H9 (cell line): Measurements from ENCODE around the gene RPS17. TPM values are rescaled to one million over a fixed set of nuclear protein-coding genes. Genes with fewer than 3 reads are reported as not detected.

ENCODE experiments used
- DNase-seq: peaks from one replicate; pipeline ENCODE4 v3.0.0-alpha.2; 2017
- H2AFZ ChIP-seq: one replicate; pipeline ENCODE4 v1.6.1; 2013; ENCODE audit warnings: mild to moderate bottlenecking, low read length, control low read depth, moderate library complexity
- H2AK5ac ChIP-seq: 2 replicates; pipeline ENCODE4 v1.6.1; 2013; ENCODE audit warnings: low read length, control low read depth, mixed read lengths; ENCODE audit not compliant: insufficient read length
- H2BK120ac ChIP-seq: one replicate; pipeline ENCODE4 v1.6.1; 2013; ENCODE audit warnings: low read depth, mild to moderate bottlenecking, low read length, control low read depth, inconsistent platforms; ENCODE audit not compliant: poor library complexity, severe bottlenecking
- H2BK12ac ChIP-seq: 2 replicates; pipeline ENCODE4 v1.6.1; 2013; ENCODE audit warnings: low read length, control low read depth, mixed read lengths, low read depth; ENCODE audit not compliant: insufficient read length
- H2BK15ac ChIP-seq: 2 replicates; pipeline ENCODE4 v1.6.1; 2013; ENCODE audit warnings: low read depth, low read length, control low read depth
- H2BK20ac ChIP-seq: one replicate; pipeline ENCODE4 v1.6.1; 2013; ENCODE audit warnings: low read depth, mild to moderate bottlenecking, low read length, control low read depth, inconsistent platforms; ENCODE audit not compliant: poor library complexity, severe bottlenecking
- H2BK5ac ChIP-seq: 2 replicates; pipeline ENCODE4 v1.6.1; 2013; ENCODE audit warnings: low read length, control low read depth, mixed read lengths; ENCODE audit not compliant: insufficient read length
- H3K14ac ChIP-seq: 2 replicates; pipeline ENCODE4 v1.6.1; 2013; ENCODE audit warnings: low read length, control low read depth; ENCODE audit not compliant: insufficient read depth
- H3K18ac ChIP-seq: 2 replicates; pipeline ENCODE4 v1.6.1; 2013; ENCODE audit warnings: low read depth, mild to moderate bottlenecking, mixed read lengths, low read length, control low read depth; ENCODE audit not compliant: insufficient read length
- H3K23ac ChIP-seq: 2 replicates; pipeline ENCODE4 v1.6.1; 2013; ENCODE audit warnings: low read length, control low read depth, mixed read lengths, low read depth; ENCODE audit not compliant: insufficient read length
- H3K23me2 ChIP-seq: 2 replicates; pipeline ENCODE4 v1.6.1; 2013; ENCODE audit warnings: low read depth, mild to moderate bottlenecking, mixed read lengths, low read length, control low read depth; ENCODE audit not compliant: insufficient read length, poor library complexity, severe bottlenecking
- H3K27ac ChIP-seq: 2 replicates; pipeline ENCODE4 v1.5.1; 2013; ENCODE audit warnings: low read length, control low read depth, mixed read lengths, low read depth; ENCODE audit not compliant: insufficient read length
- H3K27me3 ChIP-seq: 2 replicates; pipeline ENCODE4 v1.6.1; 2013; ENCODE audit warnings: low read length, control low read depth, inconsistent platforms; ENCODE audit not compliant: insufficient read depth
- H3K4ac ChIP-seq: 2 replicates; pipeline ENCODE4 v1.6.1; 2013; ENCODE audit warnings: low read depth, mild to moderate bottlenecking, control low read depth, inconsistent platforms, low read length, moderate library complexity
- H3K4me1 ChIP-seq: 2 replicates; pipeline ENCODE4 v1.6.1; 2013; ENCODE audit warnings: low read length, control low read depth, inconsistent platforms; ENCODE audit not compliant: insufficient read depth
- H3K4me2 ChIP-seq: 2 replicates; pipeline ENCODE4 v1.6.1; 2013; ENCODE audit warnings: low read length, control low read depth, mixed read lengths; ENCODE audit not compliant: insufficient read length, insufficient read depth
- H3K56ac ChIP-seq: 2 replicates; pipeline ENCODE4 v1.6.1; 2013; ENCODE audit warnings: low read depth, mild to moderate bottlenecking, mixed read lengths, low read length, control low read depth; ENCODE audit not compliant: insufficient read length
- H3K79me1 ChIP-seq: 2 replicates; pipeline ENCODE4 v1.6.1; 2013; ENCODE audit warnings: low read depth, mild to moderate bottlenecking, moderate library complexity, low read length, control low read depth, inconsistent platforms; ENCODE audit not compliant: insufficient read depth, poor library complexity, severe bottlenecking
- H3K79me2 ChIP-seq: 2 replicates; pipeline ENCODE4 v1.6.1; 2013; ENCODE audit warnings: low read length, control low read depth, inconsistent platforms; ENCODE audit not compliant: insufficient read depth
- H3K9ac ChIP-seq: 2 replicates; pipeline ENCODE4 v1.6.1; 2013; ENCODE audit warnings: low read length, control low read depth, mixed read lengths; ENCODE audit not compliant: insufficient read length; ENCODE audit errors: extremely low read depth
- H3K9me3 ChIP-seq: one replicate; pipeline ENCODE4 v1.6.1; 2013; ENCODE audit warnings: low read depth, low read length, inconsistent platforms; ENCODE audit not compliant: control insufficient read depth
- H3T11ph ChIP-seq: one replicate; pipeline ENCODE4 v1.6.1; 2013; ENCODE audit warnings: mild to moderate bottlenecking, low read length, control low read depth, inconsistent platforms
- H4K20me1 ChIP-seq: one replicate; pipeline ENCODE4 v1.6.1; 2013; ENCODE audit not compliant: control insufficient read depth, insufficient read length, insufficient read depth
- H4K5ac ChIP-seq: 2 replicates; pipeline ENCODE4 v1.6.1; 2013; ENCODE audit warnings: low read depth, mild to moderate bottlenecking, mixed read lengths, low read length, control low read depth; ENCODE audit not compliant: insufficient read length
- H4K8ac ChIP-seq: replicated peaks from 2 replicates; pipeline ENCODE4 v1.6.1; 2013; ENCODE audit warnings: low read length, control low read depth, mixed read lengths, low read depth; ENCODE audit not compliant: insufficient read length
- H4K91ac ChIP-seq: 2 replicates; pipeline ENCODE4 v1.6.1; 2013; ENCODE audit warnings: low read depth, mild to moderate bottlenecking, moderate library complexity, mixed read lengths, low read length, control low read depth; ENCODE audit not compliant: insufficient read length
- H3K27ac Mint-ChIP-seq, 3 experiments: 2 replicates in 2 of 3; 3 replicates in 1 of 3; pipeline ENCODE4 v1.8.0; 2020 to 2021; ENCODE audit warnings: mixed read lengths in 3 of 3, mild to moderate bottlenecking in 1 of 3, moderate library complexity in 1 of 3
- H3K27me3 Mint-ChIP-seq: 2 replicates; pipeline ENCODE4 v1.8.0; 2021; ENCODE audit warnings: low read depth, mild to moderate bottlenecking, moderate library complexity, mixed read lengths
- H3K36me3 Mint-ChIP-seq, 3 experiments: 2 replicates in 2 of 3; 3 replicates in 1 of 3; pipeline ENCODE4 v1.8.0; 2020 to 2021; ENCODE audit warnings: low read depth in 3 of 3, mixed read lengths in 3 of 3; ENCODE audit not compliant: insufficient read depth in 1 of 3
- H3K4me1 Mint-ChIP-seq, 2 experiments: 2 replicates each; pipeline ENCODE4 v1.8.0; 2020; ENCODE audit warnings: mixed read lengths in 2 of 2
- H3K4me3 Mint-ChIP-seq, 2 experiments: 2 replicates in 1 of 2; 3 replicates in 1 of 2; pipeline ENCODE4 v1.8.0; 2020 to 2021; ENCODE audit warnings: mild to moderate bottlenecking in 2 of 2, mixed read lengths in 2 of 2, moderate library complexity in 1 of 2
- H3K9me3 Mint-ChIP-seq, 2 experiments: 2 replicates in 1 of 2; 3 replicates in 1 of 2; pipeline ENCODE4 v1.8.0; 2020; ENCODE audit warnings: mild to moderate bottlenecking in 2 of 2, mixed read lengths in 2 of 2, moderate library complexity in 1 of 2
- WGBS: extraction: QIAGEN DNeasy Blood & Tissue Kit; methylation state at CpG from one replicate; pipeline ENCODE4 v1.1.7; 2013; ENCODE audit warnings: missing lambda C conversion rate, low lambda C conversion rate, mixed read lengths; ENCODE audit not compliant: insufficient read length; ENCODE audit errors: extremely low coverage; 5-methylcytosine and 5-hydroxymethylcytosine counted together
- total RNA-seq: library from RNA; stranded (reverse); gene quantifications from 2 replicates; pipeline ENCODE4 v1.2.1, GENCODE V29; 2021
- TF ChIP-seq, protein P1 (sequence below): fragments of 200-600 bp; sonication (generic); conservative IDR thresholded peaks from 3 replicates; pipeline ENCODE4 v1.8.0; 2021; ENCODE audit warnings: antibody characterized with exemption, mild to moderate bottlenecking

RPS17 gene
- total RNA-seq, 1 experiment from 2014 or later, result 2,597 TPM

DNA sequence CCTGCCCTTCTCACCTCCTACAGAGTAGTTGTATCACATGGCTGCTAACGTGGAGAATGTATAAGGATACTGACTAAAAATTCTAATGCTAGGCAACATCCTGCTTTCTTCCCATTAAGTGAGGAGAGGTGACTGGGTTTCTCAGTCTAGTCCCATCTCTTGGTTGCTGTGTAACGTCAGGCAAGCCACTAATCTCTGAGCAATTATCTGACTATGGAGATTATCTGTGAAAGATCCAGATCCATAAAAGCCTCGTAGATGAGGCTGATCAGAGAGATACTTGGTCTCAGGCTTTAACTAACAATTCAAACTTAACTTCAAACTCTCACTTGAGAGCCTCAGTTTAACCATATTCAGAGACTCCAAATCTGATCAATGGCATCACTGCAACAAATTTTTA, 4.7 kb upstream of the RPS17 start:
- Histone ChIP-seq H3K4me1 (peaks cover 4% of the 10 kb centered on the region; the same call in 1 of the 2 replicates), H3K9me3 (no peaks in the 10 kb centered on the region), H2BK20ac (no peak overlapping the region), H2BK120ac (no peak overlapping the region), H3K56ac (no peak overlapping the region), H3K18ac (no peak overlapping the region), H3K27ac (no peak overlapping the region), H3K23ac (no peak overlapping the region), H4K20me1 (no peaks in the 10 kb centered on the region), H4K8ac (no peak overlapping the region), H2BK12ac (no peak overlapping the region), H3K27me3 (no peaks in the 10 kb centered on the region), H2BK15ac (no peak overlapping the region), H3K79me2 (no peaks in the 10 kb centered on the region; the same call in 1 of the 2 replicates), H3K14ac (no peak overlapping the region), H3T11ph (no peak overlapping the region), H3K79me1 (no peaks in the 10 kb centered on the region), H4K5ac (no peak overlapping the region), H3K4me2 (no peak overlapping the region), H3K9ac (no peak overlapping the region), H2AK5ac (no peak overlapping the region), H4K91ac (no peak overlapping the region), H3K23me2 (no peaks in the 10 kb centered on the region), H2AFZ (no peak overlapping the region), H2BK5ac (no peak overlapping the region), H3K4ac (no peak overlapping the region)
- Mint-ChIP-seq H3K4me1 (peaks cover 21% of the 10 kb centered on the region in 2 experiments), H3K27ac (no peak overlapping the region), H3K27me3 (peaks cover 8% of the 10 kb centered on the region), H3K9me3 (no peaks in the 10 kb centered on the region), H3K36me3 (peaks cover 0 to under 1% (median under 1%) of the 10 kb centered on the region in 3 experiments; a peak in 5 of 7 replicates), H3K4me3 (no peak overlapping the region; a peak in 1 of 5 replicates)
- TF ChIP-seq, protein P1, sequence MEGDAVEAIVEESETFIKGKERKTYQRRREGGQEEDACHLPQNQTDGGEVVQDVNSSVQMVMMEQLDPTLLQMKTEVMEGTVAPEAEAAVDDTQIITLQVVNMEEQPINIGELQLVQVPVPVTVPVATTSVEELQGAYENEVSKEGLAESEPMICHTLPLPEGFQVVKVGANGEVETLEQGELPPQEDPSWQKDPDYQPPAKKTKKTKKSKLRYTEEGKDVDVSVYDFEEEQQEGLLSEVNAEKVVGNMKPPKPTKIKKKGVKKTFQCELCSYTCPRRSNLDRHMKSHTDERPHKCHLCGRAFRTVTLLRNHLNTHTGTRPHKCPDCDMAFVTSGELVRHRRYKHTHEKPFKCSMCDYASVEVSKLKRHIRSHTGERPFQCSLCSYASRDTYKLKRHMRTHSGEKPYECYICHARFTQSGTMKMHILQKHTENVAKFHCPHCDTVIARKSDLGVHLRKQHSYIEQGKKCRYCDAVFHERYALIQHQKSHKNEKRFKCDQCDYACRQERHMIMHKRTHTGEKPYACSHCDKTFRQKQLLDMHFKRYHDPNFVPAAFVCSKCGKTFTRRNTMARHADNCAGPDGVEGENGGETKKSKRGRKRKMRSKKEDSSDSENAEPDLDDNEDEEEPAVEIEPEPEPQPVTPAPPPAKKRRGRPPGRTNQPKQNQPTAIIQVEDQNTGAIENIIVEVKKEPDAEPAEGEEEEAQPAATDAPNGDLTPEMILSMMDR, result no peak
- DNase-seq, result no peak
- WGBS, result no CpG with 5 or more reads among the region's 3 CpGs
